SK-N-DZ (cell line): ENCODE measurements around the gene MSI2.

Source experiments
- DNase-seq: peaks from one replicate; pipeline ENCODE4 v3.0.0-alpha.2; 2015; ENCODE audit warnings: low spot score

MSI2 gene

GRCh38 chr17:57315061-57316015 lies 59.0 kb downstream of the MSI2 start:
- DNase-seq, result no peak

- no peak for DNase-seq
These were observed 60.0 kb downstream of the MSI2 start for GRCh38 chr17:57316361-57316760.

GRCh38 chr17:57317079-57317478 lies 60.8 kb downstream of the MSI2 start:
- DNase-seq, result no peak

GRCh38 chr17:57318913-57319312 lies 62.6 kb downstream of the MSI2 start:
- DNase-seq, result no peak

- no peak for DNase-seq
These were observed 63.5 kb downstream of the MSI2 start for GRCh38 chr17:57319806-57320205.

- no peak for DNase-seq
These were observed 67.1 kb downstream of the MSI2 start for GRCh38 chr17:57323391-57323790.

- DNase-seq, result no peak
These were observed 67.7 kb downstream of the MSI2 start for GRCh38 chr17:57324060-57324459.

- no peak for DNase-seq
These were observed 68.3 kb downstream of the MSI2 start for GRCh38 chr17:57324631-57325030.

GRCh38 chr17:57326336-57326735 lies 70.0 kb downstream of the MSI2 start:
- DNase-seq, result no peak

- no peak for DNase-seq
These were observed 70.4 kb downstream of the MSI2 start for GRCh38 chr17:57326764-57327163.

- DNase-seq, result no peak
These were observed 71.0 kb downstream of the MSI2 start for GRCh38 chr17:57327176-57327970.

GRCh38 chr17:57328109-57328882 lies 72.0 kb downstream of the MSI2 start:
- no peak for DNase-seq

- peak; percentile 36 for DNase-seq
These were observed 73.3 kb downstream of the MSI2 start for GRCh38 chr17:57329380-57330214.

GRCh38 chr17:57330587-57330986 lies 74.3 kb downstream of the MSI2 start:
- DNase-seq, result no peak

GRCh38 chr17:57331423-57331822 lies 75.1 kb downstream of the MSI2 start:
- DNase-seq, result no peak

GRCh38 chr17:57332501-57332900 lies 76.2 kb downstream of the MSI2 start:
- DNase-seq, result no peak

- DNase-seq, result no peak
These were observed 79.0 kb downstream of the MSI2 start for GRCh38 chr17:57335195-57335792.

GRCh38 chr17:57337390-57337789 lies 81.1 kb downstream of the MSI2 start:
- no peak for DNase-seq

- DNase-seq, result no peak
These were observed 82.1 kb downstream of the MSI2 start for GRCh38 chr17:57338257-57338914.
